DMS53 treated with DMSO at 0.1 percent for 48 hours (cell line): ENCODE measurements around the gene DNM3.

Experiments used
- DNase-seq: peaks from one replicate; lab custom pipeline; 2025; ENCODE audit not compliant: unreplicated experiment; lab: John Stamatoyannopoulos, UW

DNM3 gene

GRCh38 chr1:172089768-172090510, 248.6 kb downstream of the DNM3 start:
- peak; percentile 17 for DNase-seq

- DNase-seq: no peak
These were observed 249.2 kb downstream of the DNM3 start for GRCh38 chr1:172090511-172090817.

GRCh38 chr1:172095846-172096245, 254.5 kb downstream of the DNM3 start:
- no peak for DNase-seq

GRCh38 chr1:172105230-172105629, 263.9 kb downstream of the DNM3 start:
- no peak for DNase-seq

DNA sequence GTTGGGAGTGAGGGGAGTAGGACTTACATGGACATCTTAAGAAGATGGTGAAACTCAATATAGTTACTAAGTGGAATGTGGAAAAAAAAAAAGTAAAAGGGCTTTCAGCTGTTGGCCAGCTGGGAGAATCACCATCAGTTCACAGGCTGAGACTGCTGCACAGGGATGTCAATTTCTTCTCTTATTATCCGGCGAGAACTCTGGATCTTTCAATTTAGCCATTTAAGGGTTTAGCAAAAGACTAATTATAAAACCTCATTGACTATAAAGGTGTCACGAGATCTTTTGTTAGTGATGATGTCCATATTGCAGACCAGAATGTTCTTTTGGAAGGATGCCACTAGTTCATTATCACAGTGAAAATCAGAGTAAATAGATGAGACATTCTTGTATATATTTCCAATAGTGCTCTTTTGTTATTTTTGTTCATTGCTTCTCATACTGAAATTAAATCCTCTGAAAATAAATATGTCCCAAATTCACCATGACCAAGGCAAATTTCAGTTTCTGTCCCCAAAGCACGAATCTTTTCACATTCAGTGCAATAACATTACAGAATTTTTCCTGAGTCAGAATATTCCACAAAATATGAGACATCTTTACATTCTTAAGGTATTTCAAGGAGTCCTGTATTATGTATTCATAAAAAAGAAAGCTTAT, 266.1 kb downstream of the DNM3 start:
- DNase-seq: no peak

GRCh38 chr1:172108161-172108893, 267.0 kb downstream of the DNM3 start:
- DNase-seq: no peak

GRCh38 chr1:172109359-172109758, 268.1 kb downstream of the DNM3 start:
- DNase-seq: no peak

DNA sequence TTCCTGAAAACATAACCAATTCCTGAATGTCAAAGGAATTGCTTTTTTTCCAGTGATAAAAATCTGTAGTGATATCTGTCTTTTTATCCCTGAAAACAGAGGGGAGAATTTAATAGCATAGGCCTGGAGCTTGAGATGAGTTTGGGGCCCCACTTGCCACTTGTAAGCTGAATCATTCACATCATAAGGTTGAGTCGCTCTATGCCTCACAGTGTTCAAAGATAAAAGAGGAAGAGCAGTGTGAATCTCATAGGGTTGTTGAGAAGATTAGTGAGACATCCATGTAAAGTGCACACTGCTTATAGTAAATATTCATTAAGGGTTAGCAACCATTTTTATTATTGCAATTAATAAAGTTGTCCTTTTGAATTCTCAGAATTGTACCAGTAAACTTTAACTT, 271.3 kb downstream of the DNM3 start:
- DNase-seq: no peak

DNA sequence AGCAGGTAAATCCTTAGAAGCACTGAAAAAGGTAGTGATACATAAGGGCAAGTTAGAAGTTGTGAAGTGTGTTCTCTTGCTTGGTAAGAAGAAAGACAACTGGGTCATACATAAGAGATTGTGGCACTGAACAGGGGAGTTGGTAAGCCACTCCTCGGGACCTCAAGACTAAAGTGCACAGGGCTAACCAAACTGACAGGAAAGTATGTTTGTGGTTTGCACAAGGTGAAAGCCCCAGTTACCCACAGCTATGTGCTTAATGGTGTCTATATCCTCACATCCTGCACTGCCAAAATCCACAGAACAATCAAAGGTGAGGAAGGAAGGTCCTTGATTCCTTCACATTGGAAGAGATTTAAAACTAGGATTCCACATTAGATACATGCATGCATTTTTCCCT, 276.5 kb downstream of the DNM3 start:
- no peak for DNase-seq

GRCh38 chr1:172118618-172119017, 277.3 kb downstream of the DNM3 start:
- no peak for DNase-seq

DNA sequence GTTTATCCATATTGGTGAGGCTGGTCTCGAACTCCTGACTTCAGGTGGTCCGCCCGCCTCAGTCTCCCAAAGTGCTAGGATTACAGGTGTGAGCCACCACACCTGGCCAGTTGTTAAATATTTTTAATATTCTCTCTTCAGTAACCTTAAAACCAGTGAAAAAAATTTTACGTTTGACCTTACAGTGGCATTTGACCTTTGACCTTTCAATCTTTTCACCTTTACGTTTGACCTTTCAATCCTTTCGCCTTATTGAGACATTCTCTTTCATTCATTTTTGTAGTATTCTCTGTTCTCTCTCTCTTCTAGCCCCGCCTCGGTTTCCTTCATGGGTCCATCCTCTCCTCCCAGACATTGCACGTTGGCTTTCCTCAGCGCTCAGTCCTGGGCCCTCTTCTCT, 277.9 kb downstream of the DNM3 start:
- DNase-seq: no peak

DNA sequence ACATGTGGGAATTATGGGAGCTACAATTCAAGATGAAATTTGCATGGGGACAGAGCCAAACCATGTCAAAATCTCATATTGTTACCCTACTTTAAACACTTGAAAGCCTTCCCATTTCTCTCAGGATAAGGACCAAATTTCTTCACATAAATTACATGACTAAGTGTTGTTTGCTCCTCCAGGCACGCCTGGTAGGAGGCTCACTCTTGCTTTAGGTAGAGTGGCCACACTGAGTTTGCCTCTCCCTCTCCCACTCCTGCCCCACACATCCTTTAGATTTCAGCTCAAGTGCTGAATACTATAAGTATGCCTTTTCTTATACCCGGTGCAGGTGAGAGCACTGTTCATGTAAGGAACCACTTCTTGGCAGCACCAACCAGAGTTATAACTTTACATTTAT, 279.1 kb downstream of the DNM3 start:
- no peak for DNase-seq

GRCh38 chr1:172121081-172121717, 279.9 kb downstream of the DNM3 start:
- DNase-seq: no peak

GRCh38 chr1:172122381-172122780, 281.1 kb downstream of the DNM3 start:
- DNase-seq: no peak

DNA sequence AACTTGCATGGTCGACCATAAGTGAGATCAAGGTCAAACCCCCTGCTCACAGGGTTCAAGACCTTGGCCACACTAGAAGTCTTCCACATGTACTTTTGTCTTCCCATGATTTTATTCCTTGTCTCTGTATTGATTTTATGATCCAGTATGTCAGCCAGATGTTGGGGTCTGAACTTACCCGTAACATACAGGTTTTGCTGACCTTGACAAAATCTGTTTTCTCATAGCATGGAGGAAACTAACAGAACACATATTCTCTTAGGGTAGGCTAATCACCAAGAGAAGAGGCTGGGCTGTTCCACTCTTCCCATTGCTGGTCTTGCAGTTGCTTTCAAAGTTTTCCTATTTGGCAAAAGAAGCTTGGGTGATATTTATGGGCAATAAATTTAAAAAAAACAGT, 284.0 kb downstream of the DNM3 start:
- DNase-seq: no peak

- DNase-seq: no peak
These were observed 284.6 kb downstream of the DNM3 start for GRCh38 chr1:172125812-172126430.

DNA sequence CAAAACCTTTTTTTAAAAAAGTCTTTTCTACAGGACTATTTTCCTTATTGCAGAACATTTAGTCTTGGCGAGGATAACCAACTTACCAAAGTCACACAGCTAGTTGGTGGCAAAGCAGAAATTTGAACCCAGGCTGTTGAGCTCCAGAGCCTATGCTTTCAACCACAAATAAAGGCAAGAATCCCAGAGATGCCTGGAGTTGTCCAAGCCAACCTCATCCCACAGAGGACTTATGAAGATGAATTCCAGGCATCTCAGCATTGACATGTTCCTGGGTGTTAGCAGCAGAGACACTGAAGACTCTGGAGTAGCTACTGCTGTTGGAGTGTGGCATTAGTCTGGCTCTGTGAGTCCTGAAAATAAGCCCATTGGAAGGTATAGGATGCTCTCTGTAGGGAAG, 291.5 kb downstream of the DNM3 start:
- no peak for DNase-seq

DNA sequence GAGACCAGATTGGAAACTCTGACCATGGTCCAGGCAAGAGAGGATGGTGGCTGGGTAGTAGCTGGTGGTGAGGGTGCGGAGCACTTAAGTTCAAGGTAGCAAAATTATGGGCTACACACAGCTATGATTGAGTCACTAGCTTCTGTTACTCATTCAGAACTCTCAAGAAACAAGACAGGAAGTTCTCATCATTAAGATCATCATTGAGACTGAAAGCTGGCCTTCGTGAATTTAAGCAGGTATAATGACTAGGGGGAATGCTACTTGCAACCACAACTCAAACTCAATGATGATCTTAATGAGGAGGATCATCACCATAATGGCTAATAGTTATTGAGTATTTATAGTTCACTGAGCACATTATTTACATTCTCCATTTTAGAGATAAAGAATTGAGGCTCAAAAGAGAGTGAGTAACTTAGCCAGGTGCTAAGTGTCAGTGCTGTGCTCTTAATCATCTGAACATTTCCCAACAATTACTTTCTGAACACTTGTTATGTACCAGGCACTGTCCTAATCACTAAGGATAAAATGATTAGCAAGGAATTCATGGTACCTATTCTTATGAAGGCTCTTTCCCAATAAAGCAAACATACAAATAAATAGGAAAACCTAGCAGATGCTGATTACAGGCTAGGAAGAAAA, 292.9 kb downstream of the DNM3 start:
- DNase-seq: no peak

GRCh38 chr1:172135076-172135672, 293.9 kb downstream of the DNM3 start:
- no peak for DNase-seq

GRCh38 chr1:172135978-172136610, 294.8 kb downstream of the DNM3 start:
- DNase-seq: no peak
